RWPE1 (cell line): Measurements from ENCODE around the gene ZNF532.
"Not testable (repeated sequence)": the region's sequence is repeated elsewhere in the genome, so short reads cannot be mapped to it uniquely, and the experiment has no call there.

Experiments used
- CTCF ChIA-PET: fragments of 350-600 bp; sonication (Branson Sonifier 250); formaldehyde crosslinking; extraction: SDS; loops from one replicate; lab custom pipeline; 2021; lab: Yijun Ruan, JAX
- POLR2A ChIA-PET: fragments of 400-600 bp; formaldehyde crosslinking; extraction: SDS; loops from one replicate; lab custom pipeline; 2020; ENCODE audit warnings: antibody characterized with exemption; ENCODE audit not compliant: low non-redundant PET; lab: Yijun Ruan, JAX
- DNase-seq: peaks from one replicate; pipeline ENCODE4 v3.0.0; 2012; ENCODE audit warnings: low spot score
- H3K27ac ChIP-seq: fragments of 450-650 bp; 2 replicates; pipeline ENCODE4 v1.5.1; 2017
- CTCF ChIP-seq: fragments of 450-650 bp; conservative IDR thresholded peaks from 2 replicates; pipeline ENCODE4 v1.5.1; 2017; ENCODE audit warnings: low read depth, mild to moderate bottlenecking

The ZNF532 gene

GRCh38 chr18:58864146-58865032 is at the start of gene ZNF532:
TSS of gene ZNF532 (plus strand) at chr18:58864877. CDS start in a region left out here.
- TF ChIP-seq CTCF: no peak
- CTCF ChIA-PET: interaction anchor here (0.7 kb wide), 1 partner anchor 79 kb away, joined by 3 read pairs; no protein-coding TSS in a partner anchor
- POLR2A ChIA-PET: no interaction called here
- DNase-seq: peak; percentile 8
- peak within 1 kb of the TSS; percentile 81 for H3K27ac ChIP-seq

GRCh38 chr18:58819051-58819450 is 45.6 kb upstream of the ZNF532 start:
- CTCF ChIA-PET: no interaction called here
- POLR2A ChIA-PET: no interaction called here
- no peak for TF ChIP-seq CTCF
- DNase-seq: no peak
- H3K27ac ChIP-seq: no peak overlapping the region

GRCh38 chr18:58820251-58820650 is 44.4 kb upstream of the ZNF532 start:
- ChIA-PET POLR2A (no interaction called here), CTCF (no interaction called here)
- DNase-seq: no peak
- no peak for TF ChIP-seq CTCF
- no peak overlapping the region for H3K27ac ChIP-seq

DNA sequence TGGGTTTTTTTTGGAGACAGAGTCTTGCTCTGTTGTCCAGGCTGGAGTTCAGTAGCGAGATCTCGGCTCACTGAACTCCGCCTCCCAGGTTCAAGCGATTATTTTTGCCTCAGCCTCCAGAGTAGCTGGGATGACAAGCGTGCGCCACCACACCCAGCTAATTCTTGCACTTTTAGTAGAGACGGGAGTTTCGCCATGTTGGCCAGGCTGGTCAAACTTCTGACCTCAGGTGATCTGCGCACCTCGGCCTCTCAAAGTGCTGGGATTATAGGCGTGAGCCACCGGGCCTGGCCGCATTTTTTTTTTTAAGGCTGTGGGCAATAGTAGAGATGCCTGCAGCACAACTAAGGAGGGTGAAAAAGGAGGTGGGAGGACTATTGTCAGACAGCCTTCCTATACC is 41.7 kb upstream of the ZNF532 start:
- no peak overlapping the region for H3K27ac ChIP-seq
- TF ChIP-seq CTCF: no peak
- ChIA-PET CTCF (no interaction called here), POLR2A (no interaction called here)
- no peak for DNase-seq

DNA sequence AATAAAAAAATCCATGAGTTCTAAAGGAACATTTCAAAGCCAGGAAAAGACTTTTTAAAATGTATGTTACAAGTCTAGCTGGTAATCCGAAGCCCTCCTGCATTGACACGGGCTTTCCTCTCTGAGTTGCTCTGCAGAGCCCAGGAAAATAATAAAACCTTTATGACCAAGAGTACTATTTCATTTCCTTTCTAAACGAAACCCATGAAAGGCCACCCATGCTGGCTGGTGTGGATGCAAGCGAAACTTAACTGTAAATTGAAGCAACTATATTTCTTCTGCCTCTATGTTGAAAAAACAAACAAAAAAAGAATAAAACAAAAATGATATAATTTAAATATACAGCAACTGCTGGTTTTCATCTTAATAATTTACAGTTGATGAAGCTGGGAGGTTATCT is 41.3 kb upstream of the ZNF532 start:
- ChIA-PET POLR2A (no interaction called here), CTCF (no interaction called here)
- H3K27ac ChIP-seq: no peak overlapping the region
- TF ChIP-seq CTCF: no peak
- no peak for DNase-seq

DNA sequence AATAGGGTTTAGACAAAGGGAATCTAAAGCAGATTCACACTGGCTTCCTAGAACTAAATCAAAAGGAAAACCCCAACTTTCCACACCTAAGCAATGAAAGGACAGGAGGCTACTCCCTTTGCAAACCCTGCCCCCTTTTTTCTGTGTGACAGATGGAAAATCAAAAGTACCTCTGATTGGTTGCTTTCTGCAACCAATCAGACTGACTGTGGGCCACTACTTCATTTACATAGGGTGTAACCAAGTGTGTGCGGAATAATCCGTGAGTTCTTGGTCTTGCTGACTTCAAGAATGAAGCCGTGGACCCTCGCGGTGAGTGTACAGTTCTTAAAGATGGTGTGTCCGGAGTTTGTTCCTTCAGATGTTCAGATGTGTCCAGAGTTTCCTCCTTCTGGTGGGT is 37.8 kb upstream of the ZNF532 start:
- POLR2A ChIA-PET, H3K27ac ChIP-seq, DNase-seq, CTCF ChIA-PET: not testable (repeated sequence)

DNA sequence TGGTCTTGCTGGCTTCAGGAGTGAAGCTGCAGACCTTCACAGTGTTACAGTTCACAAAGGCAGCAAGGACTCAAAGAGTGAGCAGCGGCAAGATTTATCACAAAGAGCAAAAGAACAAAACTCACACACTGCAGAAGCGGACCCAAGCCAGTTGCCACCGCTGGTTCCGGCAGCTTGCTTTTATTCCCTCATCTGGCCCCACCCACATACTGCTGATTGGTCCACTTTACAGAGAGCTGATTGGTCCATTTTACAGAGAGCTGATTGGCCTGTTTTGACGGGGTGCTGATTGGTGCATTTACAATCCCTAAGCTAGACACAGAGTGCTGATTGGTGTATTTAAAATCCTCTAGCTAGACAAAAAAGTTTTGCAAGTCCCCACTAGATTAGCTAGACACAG is 37.2 kb upstream of the ZNF532 start:
- DNase-seq: no peak
- ChIA-PET CTCF (no interaction called here), POLR2A (no interaction called here)
- TF ChIP-seq CTCF: no peak
- H3K27ac ChIP-seq: no peak overlapping the region
